C4-2B (cell line): Measurements from ENCODE around the gene MCM8.

Source experiments
- H3K27ac ChIP-seq: fragments of 450-650 bp; 2 replicates; pipeline ENCODE4 v1.5.1; 2017
- ZFX ChIP-seq: fragments of 450-650 bp; IDR thresholded peaks from 2 replicates; pipeline ENCODE4 v1.6.1; 2017
- TF ChIP-seq, protein P1 (sequence below): fragments of 450-650 bp; conservative IDR thresholded peaks from 2 replicates; pipeline ENCODE4 v1.5.1; 2017; ENCODE audit warnings: mild to moderate bottlenecking

Gene MCM8

GRCh38 chr20:6014957-6015356, 64.5 kb downstream of the MCM8 start:
- TF ChIP-seq ZFX: no peak
- TF ChIP-seq, protein P1, sequence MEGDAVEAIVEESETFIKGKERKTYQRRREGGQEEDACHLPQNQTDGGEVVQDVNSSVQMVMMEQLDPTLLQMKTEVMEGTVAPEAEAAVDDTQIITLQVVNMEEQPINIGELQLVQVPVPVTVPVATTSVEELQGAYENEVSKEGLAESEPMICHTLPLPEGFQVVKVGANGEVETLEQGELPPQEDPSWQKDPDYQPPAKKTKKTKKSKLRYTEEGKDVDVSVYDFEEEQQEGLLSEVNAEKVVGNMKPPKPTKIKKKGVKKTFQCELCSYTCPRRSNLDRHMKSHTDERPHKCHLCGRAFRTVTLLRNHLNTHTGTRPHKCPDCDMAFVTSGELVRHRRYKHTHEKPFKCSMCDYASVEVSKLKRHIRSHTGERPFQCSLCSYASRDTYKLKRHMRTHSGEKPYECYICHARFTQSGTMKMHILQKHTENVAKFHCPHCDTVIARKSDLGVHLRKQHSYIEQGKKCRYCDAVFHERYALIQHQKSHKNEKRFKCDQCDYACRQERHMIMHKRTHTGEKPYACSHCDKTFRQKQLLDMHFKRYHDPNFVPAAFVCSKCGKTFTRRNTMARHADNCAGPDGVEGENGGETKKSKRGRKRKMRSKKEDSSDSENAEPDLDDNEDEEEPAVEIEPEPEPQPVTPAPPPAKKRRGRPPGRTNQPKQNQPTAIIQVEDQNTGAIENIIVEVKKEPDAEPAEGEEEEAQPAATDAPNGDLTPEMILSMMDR: no peak
- no peak overlapping the region for H3K27ac ChIP-seq

DNA sequence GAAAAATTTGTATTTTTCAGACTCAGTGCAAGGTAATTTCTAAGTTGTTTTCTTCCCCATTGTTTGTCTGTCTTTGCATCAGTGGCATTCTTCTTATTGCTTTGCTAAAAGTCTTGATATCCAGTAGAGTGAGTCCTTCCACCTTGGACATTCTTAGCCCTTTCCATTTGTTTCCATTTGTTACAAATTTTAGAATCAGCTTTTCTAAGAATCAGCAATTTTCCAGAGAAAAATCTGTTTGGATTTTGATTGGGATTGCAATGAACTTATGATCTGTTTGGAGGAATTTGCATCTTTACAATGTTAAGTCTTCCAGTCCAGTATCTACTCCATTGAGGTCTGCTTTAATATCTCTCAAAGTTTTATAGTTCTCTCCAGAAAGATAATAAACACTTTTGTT, 67.0 kb downstream of the MCM8 start:
- H3K27ac ChIP-seq: no peak overlapping the region
- no peak for TF ChIP-seq ZFX
- TF ChIP-seq, protein P1: no peak

GRCh38 chr20:6017880-6018279, 67.4 kb downstream of the MCM8 start:
- no peak for TF ChIP-seq ZFX
- TF ChIP-seq, protein P1: no peak
- no peak overlapping the region for H3K27ac ChIP-seq

DNA sequence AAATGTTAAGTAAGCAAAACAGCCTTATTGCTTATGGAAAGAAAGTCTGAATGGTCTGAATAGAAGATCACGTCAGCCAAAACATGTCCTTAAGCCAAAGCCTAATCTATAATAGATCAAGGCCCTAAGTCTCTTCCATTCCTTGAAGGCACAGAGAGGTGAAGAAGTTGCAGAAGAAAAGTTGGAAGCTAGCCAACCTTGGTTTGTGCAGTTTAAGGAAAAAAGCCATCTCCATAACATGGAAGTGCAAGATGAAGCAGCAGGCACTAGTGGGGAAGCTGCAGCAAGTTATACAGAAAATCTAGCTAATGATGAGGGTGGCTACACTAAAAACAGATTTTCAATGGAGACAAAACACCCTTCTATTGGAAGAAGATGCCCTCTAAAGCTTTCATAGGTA, 74.3 kb downstream of the MCM8 start:
- TF ChIP-seq ZFX: no peak
- TF ChIP-seq, protein P1: no peak
- H3K27ac ChIP-seq: no peak overlapping the region

- H3K27ac ChIP-seq: no peak overlapping the region
- TF ChIP-seq, protein P1: no peak
- no peak for TF ChIP-seq ZFX
Observed at GRCh38 chr20:6026051-6026450, 75.6 kb downstream of the MCM8 start.

DNA sequence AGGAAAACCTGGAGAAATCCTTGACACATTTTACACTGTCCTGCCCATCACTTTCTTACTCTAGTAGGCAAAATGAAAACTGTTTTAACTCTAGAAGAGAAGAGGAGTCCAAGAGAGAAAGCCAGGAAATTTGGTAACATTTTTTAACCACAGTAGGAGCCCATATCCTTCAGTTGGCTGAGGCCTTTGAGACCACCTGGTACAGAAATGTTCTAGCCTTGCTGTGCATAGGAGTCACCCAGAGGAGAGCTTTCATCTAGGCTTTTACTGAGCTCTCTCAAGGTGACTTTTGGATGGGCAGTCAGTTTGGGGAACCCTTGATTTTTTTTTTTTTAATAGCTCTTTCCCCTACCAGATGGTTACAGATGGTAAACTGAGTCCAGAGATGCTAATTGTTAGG, 78.4 kb downstream of the MCM8 start:
- TF ChIP-seq, protein P1: no peak
- no peak for TF ChIP-seq ZFX
- H3K27ac ChIP-seq: no peak overlapping the region

DNA sequence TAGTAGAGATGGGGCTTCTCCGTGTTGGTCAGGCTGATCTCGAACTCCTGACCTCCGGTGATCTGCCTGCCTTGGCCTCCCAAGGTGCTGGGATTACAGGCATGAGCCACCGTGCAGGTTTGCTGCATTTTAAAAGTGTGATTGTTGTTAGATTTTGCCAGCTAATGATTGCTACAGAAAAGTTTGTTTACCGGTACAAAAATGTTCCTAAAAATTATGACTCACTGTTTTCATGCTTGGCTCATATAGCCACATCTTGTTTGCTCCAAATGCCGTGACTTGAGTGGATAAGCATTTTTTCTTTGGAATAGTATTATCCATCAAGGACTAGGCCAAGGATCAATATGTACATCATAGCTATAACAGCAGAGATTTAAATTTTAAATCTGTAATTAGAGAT, 79.1 kb downstream of the MCM8 start:
- no peak overlapping the region for H3K27ac ChIP-seq
- TF ChIP-seq, protein P1: no peak
- no peak for TF ChIP-seq ZFX
